Keratinocyte (primary cell): Measurements from ENCODE around the gene SLC38A2.

Experiments
- CTCF ChIP-seq, 3 experiments: IDR thresholded peaks in 1 of 3; conservative IDR thresholded peaks in 1 of 3; optimal IDR thresholded peaks in 1 of 3; 2 replicates in 2 of 3; 3 replicates in 1 of 3; pipeline versions ENCODE3 to v1.5.1; 2011; ENCODE audit warnings: low read length in 3 of 3, mild to moderate bottlenecking in 3 of 3, moderate library complexity in 2 of 3, control low read depth in 1 of 3, inconsistent platforms in 1 of 3; ENCODE audit not compliant: insufficient read depth in 2 of 3; ENCODE audit errors: extremely low read depth in 1 of 3
- EZH2 ChIP-seq: IDR thresholded peaks from one replicate; pipeline ENCODE4 v1.6.1; 2012; ENCODE audit warnings: inconsistent platforms, mild to moderate bottlenecking, low read length, moderate library complexity

DNA sequence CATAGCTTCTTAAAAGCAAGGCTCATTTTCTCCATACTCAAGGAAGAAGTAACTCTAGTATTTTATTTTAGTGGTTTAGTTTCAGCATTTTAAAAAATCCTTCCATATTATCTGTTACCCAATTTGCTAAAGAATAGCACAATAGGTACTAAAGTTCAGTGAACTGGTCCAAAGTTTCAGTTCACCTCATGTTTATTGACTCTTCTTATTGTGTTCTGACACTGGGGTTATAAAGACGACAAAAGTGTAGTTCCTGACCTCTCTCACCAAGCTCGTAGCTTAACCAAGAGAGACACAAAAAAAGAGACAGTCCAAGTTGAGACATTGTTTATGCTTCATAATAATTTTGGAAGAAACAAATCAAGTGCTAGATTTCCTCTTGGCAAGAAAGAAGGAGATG is 40.8 kb upstream of the SLC38A2 start:
- TF ChIP-seq CTCF (optimal IDR thresholded peaks at IDR 0.05 in 1 of 3, IDR thresholded peaks at IDR 0.05 in 1 of 3, conservative IDR thresholded peaks at IDR 0.05 in 1 of 3; ENCODE audit: extremely low read depth in 1 of 3, insufficient read depth in 2 of 3, low read length in 3 of 3) (no peak), EZH2 (no peak)
